WTC11 (cell line): ENCODE measurements around the gene LRRC2. TPM values are rescaled to one million over a fixed set of nuclear protein-coding genes. Genes with fewer than 3 reads are reported as not detected.

Experiments used
- ATAC-seq: fragments of 200-7000 bp; cut with Tn5 transposase; 2 replicates; pipeline ENCODE4 v1.10.0; 2021; ENCODE audit warnings: mild to moderate bottlenecking, moderate library complexity
- CTCF ChIA-PET: fragments of 300-600 bp; sonication (Branson Sonifier 250); formaldehyde crosslinking; loops from one replicate; lab custom pipeline; 2021; ENCODE audit warnings: antibody characterized with exemption; lab: Charles Lee
- POLR2A ChIA-PET: fragments of 350-600 bp; sonication (Branson Sonifier 250); formaldehyde crosslinking; loops from one replicate; lab custom pipeline; 2021; ENCODE audit warnings: antibody characterized with exemption; lab: Charles Lee
- DNase-seq: peaks from one replicate; pipeline ENCODE4 v3.0.0; 2021; ENCODE audit warnings: low spot score
- H3K27ac Mint-ChIP-seq: 2 replicates; pipeline ENCODE4 v1.8.0; 2021; ENCODE audit warnings: mixed read lengths
- H3K27me3 Mint-ChIP-seq: 2 replicates; pipeline ENCODE4 v1.8.0; 2021; ENCODE audit warnings: low read depth, mild to moderate bottlenecking, moderate library complexity, mixed read lengths
- H3K36me3 Mint-ChIP-seq: 2 replicates; pipeline ENCODE4 v1.8.0; 2021; ENCODE audit warnings: mixed read lengths
- H3K4me1 Mint-ChIP-seq: 2 replicates; pipeline ENCODE4 v1.8.0; 2022; ENCODE audit warnings: mixed read lengths
- H3K4me3 Mint-ChIP-seq: 2 replicates; pipeline ENCODE4 v1.8.0; 2021; ENCODE audit warnings: mild to moderate bottlenecking, moderate library complexity, mixed read lengths
- H3K9me3 Mint-ChIP-seq: 2 replicates; pipeline ENCODE4 v1.8.0; 2021; ENCODE audit warnings: mixed read lengths
- ELF4 ChIP-seq: sonication (generic); formaldehyde crosslinking; IDR thresholded peaks from 2 replicates; pipeline ENCODE4 v1.8.1; 2022; ENCODE audit warnings: low read depth, mild to moderate bottlenecking, moderate library complexity, missing genetic modification reagents
- ESRRA ChIP-seq: sonication (generic); formaldehyde crosslinking; IDR thresholded peaks from 2 replicates; pipeline ENCODE4 v1.8.1; 2022; ENCODE audit warnings: mild to moderate bottlenecking, missing genetic modification reagents, borderline replicate concordance
- FOXJ3 ChIP-seq: sonication (generic); formaldehyde crosslinking; IDR thresholded peaks from 2 replicates; pipeline ENCODE4 v1.9.0; 2021; ENCODE audit warnings: missing genetic modification reagents, mild to moderate bottlenecking, borderline replicate concordance
- NFATC4 ChIP-seq: fragments of 250-450 bp; sonication (Bioruptor Pico); IDR thresholded peaks from 2 replicates; pipeline ENCODE4 v1.9.0; 2021; ENCODE audit warnings: mild to moderate bottlenecking
- NFE2L1 ChIP-seq: sonication (generic); formaldehyde crosslinking; IDR thresholded peaks from 2 replicates; pipeline ENCODE4 v1.8.1; 2023; ENCODE audit warnings: missing genetic modification reagents
- NR1H2 ChIP-seq: sonication (generic); formaldehyde crosslinking; IDR thresholded peaks from 2 replicates; pipeline ENCODE4 v1.9.0; 2021; ENCODE audit warnings: mild to moderate bottlenecking, moderate library complexity, missing genetic modification reagents
- RELA ChIP-seq: sonication (generic); formaldehyde crosslinking; IDR thresholded peaks from 2 replicates; pipeline ENCODE4 v1.8.1; 2022; ENCODE audit warnings: missing genetic modification reagents, mild to moderate bottlenecking, borderline replicate concordance
- SP1 ChIP-seq: sonication (generic); formaldehyde crosslinking; conservative IDR thresholded peaks from 2 replicates; pipeline ENCODE4 v1.8.1; 2022; ENCODE audit warnings: missing genetic modification reagents
- TEAD1 ChIP-seq: sonication (generic); formaldehyde crosslinking; IDR thresholded peaks from 2 replicates; pipeline ENCODE4 v1.8.0; 2022; ENCODE audit warnings: mild to moderate bottlenecking, missing genetic modification reagents
- TP53 ChIP-seq: sonication (generic); formaldehyde crosslinking; IDR thresholded peaks from 2 replicates; pipeline ENCODE4 v1.8.1; 2023; ENCODE audit warnings: mild to moderate bottlenecking, missing genetic modification reagents
- ZNF121 ChIP-seq: sonication (generic); formaldehyde crosslinking; IDR thresholded peaks from 2 replicates; pipeline ENCODE4 v1.8.0; 2023; ENCODE audit warnings: missing genetic modification reagents
- ZNF138 ChIP-seq: sonication (generic); formaldehyde crosslinking; conservative IDR thresholded peaks from 2 replicates; pipeline ENCODE4 v1.8.1; 2022; ENCODE audit warnings: mild to moderate bottlenecking, moderate library complexity, missing genetic modification reagents
- ZNF396 ChIP-seq: fragments of 250-450 bp; sonication (Bioruptor Pico); IDR thresholded peaks from 2 replicates; pipeline ENCODE4 v1.8.0; 2021; ENCODE audit warnings: mild to moderate bottlenecking, moderate library complexity, borderline replicate concordance
- total RNA-seq: library from RNA; stranded (reverse); gene quantifications from 3 replicates; pipeline ENCODE4 v1.2.3, GENCODE V29; 2021
- TF ChIP-seq, protein P1 (sequence below): sonication (generic); formaldehyde crosslinking; IDR thresholded peaks from 2 replicates; pipeline ENCODE4 v1.8.0; 2022; ENCODE audit warnings: mild to moderate bottlenecking, missing genetic modification reagents
- TF ChIP-seq, protein P2 (sequence below): sonication (generic); formaldehyde crosslinking; IDR thresholded peaks from 2 replicates; pipeline ENCODE4 v1.8.0; 2022; ENCODE audit warnings: mild to moderate bottlenecking, missing genetic modification reagents
- TF ChIP-seq, protein P3 (sequence below): fragments of 250-450 bp; sonication (Bioruptor Pico); IDR thresholded peaks from 2 replicates; pipeline ENCODE4 v1.9.0; 2021; ENCODE audit warnings: mild to moderate bottlenecking
- TF ChIP-seq, protein P4 (sequence below): sonication (generic); formaldehyde crosslinking; IDR thresholded peaks from 2 replicates; pipeline ENCODE4 v1.8.0; 2022; ENCODE audit warnings: mild to moderate bottlenecking, missing genetic modification reagents
- TF ChIP-seq, protein P5 (sequence below): sonication (generic); formaldehyde crosslinking; IDR thresholded peaks from 2 replicates; pipeline ENCODE4 v1.8.1; 2022; ENCODE audit warnings: missing genetic modification reagents, borderline replicate concordance
- TF ChIP-seq, protein P6 (sequence below): sonication (generic); formaldehyde crosslinking; IDR thresholded peaks from 2 replicates; pipeline ENCODE4 v1.8.0; 2022; ENCODE audit warnings: missing genetic modification reagents

The LRRC2 gene
- total RNA-seq, 1 experiment from 2014 or later = 4.9 TPM

DNA sequence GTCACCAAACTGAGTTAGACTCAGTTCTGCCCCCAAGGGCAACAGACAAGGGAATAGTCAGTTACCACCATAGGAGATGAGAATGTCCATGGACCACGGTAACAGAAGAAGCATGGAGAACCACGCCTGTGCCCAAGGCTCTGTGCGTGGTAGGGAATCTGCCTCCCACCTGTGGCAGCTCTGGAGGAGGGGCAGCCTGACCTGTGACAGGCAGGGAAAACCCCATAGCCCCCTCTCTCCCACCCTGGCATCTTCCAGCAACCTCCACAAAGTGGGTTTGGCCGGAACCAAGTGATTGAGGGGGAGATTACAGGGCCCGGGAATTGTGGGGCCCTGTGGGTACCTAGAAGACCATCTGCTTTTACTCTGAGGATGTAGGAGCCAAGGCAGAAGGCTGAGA lies 87.1 kb downstream of the LRRC2 start (continued):
- TF ChIP-seq TP53 (CRISPR knock-in tag) = no peak

DNA sequence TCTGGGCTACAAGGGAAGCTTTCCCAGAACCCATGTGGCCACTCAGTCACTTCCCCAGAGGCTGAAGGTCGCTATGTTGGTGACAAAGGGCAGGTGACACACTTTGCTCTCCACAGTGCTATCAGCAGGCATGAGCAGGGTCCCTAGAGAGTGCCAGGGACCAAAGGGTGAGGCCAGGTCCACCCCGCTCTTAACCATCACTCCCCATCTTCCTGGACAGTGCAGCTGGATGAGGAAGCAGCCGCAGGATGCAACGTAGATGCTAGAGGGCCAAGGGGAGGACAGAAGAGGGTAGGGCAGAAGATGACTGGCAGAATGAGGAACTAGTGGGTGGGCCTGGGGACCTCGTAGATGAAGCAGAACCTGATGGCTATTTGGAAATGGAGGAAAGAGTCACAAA lies 87.8 kb downstream of the LRRC2 start:
- no peak for ATAC-seq
- ChIA-PET CTCF (interaction anchor here (1.1 kb wide), 1 partner anchor 16 kb away, joined by 4 read pairs; no protein-coding TSS in a partner anchor), POLR2A (no interaction called here)
- Mint-ChIP-seq H3K27ac (no peak overlapping the region), H3K9me3 (peaks cover 23% of the 10 kb centered on the region), H3K36me3 (peaks cover 10% of the 10 kb centered on the region), H3K4me1 (no peaks in the 10 kb centered on the region), H3K27me3 (peaks cover 4% of the 10 kb centered on the region)
- TF ChIP-seq NFATC4 (CRISPR knock-in tag) (no peak), SP1 (CRISPR knock-in tag) (no peak), ESRRA (CRISPR knock-in tag) (no peak), ELF4 (no peak), ZNF121 (CRISPR knock-in tag) (no peak), FOXJ3 (CRISPR knock-in tag) (no peak)
- TF ChIP-seq, protein P1, sequence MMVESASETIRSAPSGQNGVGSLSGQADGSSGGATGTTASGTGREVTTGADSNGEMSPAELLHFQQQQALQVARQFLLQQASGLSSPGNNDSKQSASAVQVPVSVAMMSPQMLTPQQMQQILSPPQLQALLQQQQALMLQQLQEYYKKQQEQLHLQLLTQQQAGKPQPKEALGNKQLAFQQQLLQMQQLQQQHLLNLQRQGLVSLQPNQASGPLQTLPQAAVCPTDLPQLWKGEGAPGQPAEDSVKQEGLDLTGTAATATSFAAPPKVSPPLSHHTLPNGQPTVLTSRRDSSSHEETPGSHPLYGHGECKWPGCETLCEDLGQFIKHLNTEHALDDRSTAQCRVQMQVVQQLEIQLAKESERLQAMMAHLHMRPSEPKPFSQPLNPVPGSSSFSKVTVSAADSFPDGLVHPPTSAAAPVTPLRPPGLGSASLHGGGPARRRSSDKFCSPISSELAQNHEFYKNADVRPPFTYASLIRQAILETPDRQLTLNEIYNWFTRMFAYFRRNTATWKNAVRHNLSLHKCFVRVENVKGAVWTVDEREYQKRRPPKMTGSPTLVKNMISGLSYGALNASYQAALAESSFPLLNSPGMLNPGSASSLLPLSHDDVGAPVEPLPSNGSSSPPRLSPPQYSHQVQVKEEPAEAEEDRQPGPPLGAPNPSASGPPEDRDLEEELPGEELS (CRISPR knock-in tag) = no peak
- TF ChIP-seq, protein P2, sequence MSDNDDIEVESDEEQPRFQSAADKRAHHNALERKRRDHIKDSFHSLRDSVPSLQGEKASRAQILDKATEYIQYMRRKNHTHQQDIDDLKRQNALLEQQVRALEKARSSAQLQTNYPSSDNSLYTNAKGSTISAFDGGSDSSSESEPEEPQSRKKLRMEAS = no peak
- TF ChIP-seq, protein P3, sequence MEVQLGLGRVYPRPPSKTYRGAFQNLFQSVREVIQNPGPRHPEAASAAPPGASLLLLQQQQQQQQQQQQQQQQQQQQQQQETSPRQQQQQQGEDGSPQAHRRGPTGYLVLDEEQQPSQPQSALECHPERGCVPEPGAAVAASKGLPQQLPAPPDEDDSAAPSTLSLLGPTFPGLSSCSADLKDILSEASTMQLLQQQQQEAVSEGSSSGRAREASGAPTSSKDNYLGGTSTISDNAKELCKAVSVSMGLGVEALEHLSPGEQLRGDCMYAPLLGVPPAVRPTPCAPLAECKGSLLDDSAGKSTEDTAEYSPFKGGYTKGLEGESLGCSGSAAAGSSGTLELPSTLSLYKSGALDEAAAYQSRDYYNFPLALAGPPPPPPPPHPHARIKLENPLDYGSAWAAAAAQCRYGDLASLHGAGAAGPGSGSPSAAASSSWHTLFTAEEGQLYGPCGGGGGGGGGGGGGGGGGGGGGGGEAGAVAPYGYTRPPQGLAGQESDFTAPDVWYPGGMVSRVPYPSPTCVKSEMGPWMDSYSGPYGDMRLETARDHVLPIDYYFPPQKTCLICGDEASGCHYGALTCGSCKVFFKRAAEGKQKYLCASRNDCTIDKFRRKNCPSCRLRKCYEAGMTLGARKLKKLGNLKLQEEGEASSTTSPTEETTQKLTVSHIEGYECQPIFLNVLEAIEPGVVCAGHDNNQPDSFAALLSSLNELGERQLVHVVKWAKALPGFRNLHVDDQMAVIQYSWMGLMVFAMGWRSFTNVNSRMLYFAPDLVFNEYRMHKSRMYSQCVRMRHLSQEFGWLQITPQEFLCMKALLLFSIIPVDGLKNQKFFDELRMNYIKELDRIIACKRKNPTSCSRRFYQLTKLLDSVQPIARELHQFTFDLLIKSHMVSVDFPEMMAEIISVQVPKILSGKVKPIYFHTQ (CRISPR knock-in tag) = no peak
- TF ChIP-seq, protein P4, sequence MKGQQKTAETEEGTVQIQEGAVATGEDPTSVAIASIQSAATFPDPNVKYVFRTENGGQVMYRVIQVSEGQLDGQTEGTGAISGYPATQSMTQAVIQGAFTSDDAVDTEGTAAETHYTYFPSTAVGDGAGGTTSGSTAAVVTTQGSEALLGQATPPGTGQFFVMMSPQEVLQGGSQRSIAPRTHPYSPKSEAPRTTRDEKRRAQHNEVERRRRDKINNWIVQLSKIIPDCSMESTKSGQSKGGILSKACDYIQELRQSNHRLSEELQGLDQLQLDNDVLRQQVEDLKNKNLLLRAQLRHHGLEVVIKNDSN (CRISPR knock-in tag) = no peak
- TF ChIP-seq, all 79 proteins: peak for 0
- H3K4me3 Mint-ChIP-seq = no peak overlapping the region
- no peak for DNase-seq

DNA sequence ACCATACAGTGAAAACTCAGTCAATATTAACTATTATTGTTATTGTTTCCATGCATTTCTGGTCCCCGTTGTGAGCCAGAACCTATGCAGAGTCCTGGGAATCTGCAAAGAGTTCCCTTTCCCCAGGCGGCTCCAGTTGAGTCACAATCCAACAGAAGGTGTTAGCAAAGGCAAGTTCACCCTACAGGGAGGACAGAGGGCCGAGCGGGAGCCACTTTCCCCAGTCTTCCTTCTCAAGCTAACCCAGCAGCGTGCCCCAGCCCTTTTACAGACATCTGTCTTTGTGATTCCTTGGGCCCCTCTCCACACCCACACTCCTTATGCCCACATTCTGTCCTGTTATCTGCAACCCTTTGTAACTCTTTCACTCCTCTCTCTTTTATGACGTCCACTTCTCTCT lies 88.3 kb downstream of the LRRC2 start:
- ChIA-PET POLR2A (no interaction called here), CTCF (interaction anchor here (1.1 to 1.2 kb wide), 2 partner anchors 10 to 15 kb away, joined by 4 read pairs; no protein-coding TSS in a partner anchor)
- Mint-ChIP-seq H3K4me3 (no peak overlapping the region), H3K4me1 (no peaks in the 10 kb centered on the region), H3K9me3 (peaks cover 23% of the 10 kb centered on the region), H3K27ac (no peak overlapping the region), H3K27me3 (peaks cover 8% of the 10 kb centered on the region), H3K36me3 (peaks cover 10% of the 10 kb centered on the region)
- DNase-seq (no peak), ATAC-seq (no peak)
- TF ChIP-seq NR1H2 (CRISPR knock-in tag) (no peak), ZNF396 (CRISPR knock-in tag) (no peak), RELA (CRISPR knock-in tag) (no peak), ESRRA (CRISPR knock-in tag) (no peak), NFATC4 (CRISPR knock-in tag) (no peak), ZNF121 (CRISPR knock-in tag) (no peak), ZNF138 (CRISPR knock-in tag) (no peak), NFE2L1 (CRISPR knock-in tag) (no peak), TEAD1 (CRISPR knock-in tag) (no peak)
- TF ChIP-seq, protein P5, sequence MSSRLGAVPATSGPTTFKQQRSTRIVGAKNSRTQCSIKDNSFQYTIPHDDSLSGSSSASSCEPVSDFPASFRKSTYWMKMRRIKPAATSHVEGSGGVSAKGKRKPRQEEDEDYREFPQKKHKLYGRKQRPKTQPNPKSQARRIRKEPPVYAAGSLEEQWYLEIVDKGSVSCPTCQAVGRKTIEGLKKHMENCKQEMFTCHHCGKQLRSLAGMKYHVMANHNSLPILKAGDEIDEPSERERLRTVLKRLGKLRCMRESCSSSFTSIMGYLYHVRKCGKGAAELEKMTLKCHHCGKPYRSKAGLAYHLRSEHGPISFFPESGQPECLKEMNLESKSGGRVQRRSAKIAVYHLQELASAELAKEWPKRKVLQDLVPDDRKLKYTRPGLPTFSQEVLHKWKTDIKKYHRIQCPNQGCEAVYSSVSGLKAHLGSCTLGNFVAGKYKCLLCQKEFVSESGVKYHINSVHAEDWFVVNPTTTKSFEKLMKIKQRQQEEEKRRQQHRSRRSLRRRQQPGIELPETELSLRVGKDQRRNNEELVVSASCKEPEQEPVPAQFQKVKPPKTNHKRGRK (CRISPR knock-in tag) = no peak
- TF ChIP-seq, protein P6, sequence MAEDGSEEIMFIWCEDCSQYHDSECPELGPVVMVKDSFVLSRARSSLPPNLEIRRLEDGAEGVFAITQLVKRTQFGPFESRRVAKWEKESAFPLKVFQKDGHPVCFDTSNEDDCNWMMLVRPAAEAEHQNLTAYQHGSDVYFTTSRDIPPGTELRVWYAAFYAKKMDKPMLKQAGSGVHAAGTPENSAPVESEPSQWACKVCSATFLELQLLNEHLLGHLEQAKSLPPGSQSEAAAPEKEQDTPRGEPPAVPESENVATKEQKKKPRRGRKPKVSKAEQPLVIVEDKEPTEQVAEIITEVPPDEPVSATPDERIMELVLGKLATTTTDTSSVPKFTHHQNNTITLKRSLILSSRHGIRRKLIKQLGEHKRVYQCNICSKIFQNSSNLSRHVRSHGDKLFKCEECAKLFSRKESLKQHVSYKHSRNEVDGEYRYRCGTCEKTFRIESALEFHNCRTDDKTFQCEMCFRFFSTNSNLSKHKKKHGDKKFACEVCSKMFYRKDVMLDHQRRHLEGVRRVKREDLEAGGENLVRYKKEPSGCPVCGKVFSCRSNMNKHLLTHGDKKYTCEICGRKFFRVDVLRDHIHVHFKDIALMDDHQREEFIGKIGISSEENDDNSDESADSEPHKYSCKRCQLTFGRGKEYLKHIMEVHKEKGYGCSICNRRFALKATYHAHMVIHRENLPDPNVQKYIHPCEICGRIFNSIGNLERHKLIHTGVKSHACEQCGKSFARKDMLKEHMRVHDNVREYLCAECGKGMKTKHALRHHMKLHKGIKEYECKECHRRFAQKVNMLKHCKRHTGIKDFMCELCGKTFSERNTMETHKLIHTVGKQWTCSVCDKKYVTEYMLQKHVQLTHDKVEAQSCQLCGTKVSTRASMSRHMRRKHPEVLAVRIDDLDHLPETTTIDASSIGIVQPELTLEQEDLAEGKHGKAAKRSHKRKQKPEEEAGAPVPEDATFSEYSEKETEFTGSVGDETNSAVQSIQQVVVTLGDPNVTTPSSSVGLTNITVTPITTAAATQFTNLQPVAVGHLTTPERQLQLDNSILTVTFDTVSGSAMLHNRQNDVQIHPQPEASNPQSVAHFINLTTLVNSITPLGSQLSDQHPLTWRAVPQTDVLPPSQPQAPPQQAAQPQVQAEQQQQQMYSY = no peak
